ENCODE results near the gene PLCB1. TPM values are rescaled to one million over a fixed set of nuclear protein-coding genes. Genes with fewer than 3 reads are reported as not detected.

PLCB1 gene
- total and polyA plus RNA-seq, 10 of the 15 experiments (the other 5 are each of a cell fraction or from before 2014, with no cell fraction given), result 0.05 to 5.3 (median 0.17) TPM; not detected in 1

DNA sequence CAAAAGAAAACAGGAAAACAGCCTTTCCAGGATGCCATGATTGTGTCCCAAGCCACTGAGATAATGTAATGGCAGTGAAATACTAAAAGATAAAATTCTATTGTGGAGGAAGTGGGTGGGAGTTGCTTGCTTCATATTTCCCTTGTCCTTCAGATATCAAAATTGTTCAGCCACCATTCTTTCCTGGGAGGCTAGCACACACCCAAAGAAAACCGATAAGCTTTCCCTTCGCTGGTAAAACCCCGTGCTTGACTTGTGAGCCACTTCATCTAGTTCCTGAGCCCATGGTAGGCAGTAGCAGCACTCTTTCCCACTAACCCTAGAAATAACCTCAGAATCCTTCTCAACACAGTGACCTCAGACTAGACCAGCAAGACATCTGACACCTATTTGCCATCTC is 579.4 kb downstream of the PLCB1 start:
- CTCF ChIA-PET, result no interaction called here
- in situ Hi-C loops (cut with MboI), result loop anchor here (10.0 kb wide), 1 partner anchor 777 kb away; no protein-coding TSS in a partner anchor

More for the DNA sequence above, 579.4 kb downstream of the PLCB1 start:
- H3K27ac ChIP-seq (ENCODE audit: control insufficient read depth, insufficient read depth), result no peak overlapping the region
- DNase-seq (ENCODE audit: low read depth, low spot score) (no peak), ATAC-seq (no peak), FAIRE-seq (no peak)
- H3K9me3 ChIP-seq (replicated peaks; ENCODE audit: control insufficient read depth, insufficient read depth, low read length), result no peaks in the 10 kb centered on the region
- H3K79me2 ChIP-seq (ENCODE audit: control insufficient read depth, insufficient read depth, low read length), result no peaks in the 10 kb centered on the region
- no peaks in the 10 kb centered on the region for H3K36me3 ChIP-seq (ENCODE audit: control insufficient read depth in 2 of 2, insufficient read depth in 2 of 2, low read length in 1 of 2)
- H3K27me3 ChIP-seq (replicated peaks in 1 of 2; ENCODE audit: control insufficient read depth in 2 of 2, insufficient read depth in 2 of 2, low read length in 1 of 2), result no peaks in the 10 kb centered on the region
- TF ChIP-seq, protein P1, sequence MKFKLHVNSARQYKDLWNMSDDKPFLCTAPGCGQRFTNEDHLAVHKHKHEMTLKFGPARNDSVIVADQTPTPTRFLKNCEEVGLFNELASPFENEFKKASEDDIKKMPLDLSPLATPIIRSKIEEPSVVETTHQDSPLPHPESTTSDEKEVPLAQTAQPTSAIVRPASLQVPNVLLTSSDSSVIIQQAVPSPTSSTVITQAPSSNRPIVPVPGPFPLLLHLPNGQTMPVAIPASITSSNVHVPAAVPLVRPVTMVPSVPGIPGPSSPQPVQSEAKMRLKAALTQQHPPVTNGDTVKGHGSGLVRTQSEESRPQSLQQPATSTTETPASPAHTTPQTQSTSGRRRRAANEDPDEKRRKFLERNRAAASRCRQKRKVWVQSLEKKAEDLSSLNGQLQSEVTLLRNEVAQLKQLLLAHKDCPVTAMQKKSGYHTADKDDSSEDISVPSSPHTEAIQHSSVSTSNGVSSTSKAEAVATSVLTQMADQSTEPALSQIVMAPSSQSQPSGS (IDR thresholded peaks at IDR 0.05; ENCODE audit: low read length), result no peak
- TF ChIP-seq FOXM1 (IDR thresholded peaks at IDR 0.05; ENCODE audit: low read depth, low read length) (no peak), TAF1 (IDR thresholded peaks at IDR 0.05; ENCODE audit: borderline replicate concordance, low read depth, low read length) (no peak), RBBP5 (conservative IDR thresholded peaks at IDR 0.05) (no peak), POU2F2 (IDR thresholded peaks at IDR 0.05; ENCODE audit: borderline replicate concordance, low read depth, low read length) (no peak), DPF2 (IDR thresholded peaks at IDR 0.05) (no peak), EED (IDR thresholded peaks at IDR 0.05; ENCODE audit: low read depth) (no peak), FOXK2 (IDR thresholded peaks at IDR 0.05) (no peak), PAX5 (IDR thresholded peaks at IDR 0.05; ENCODE audit: borderline replicate concordance, low read depth, low read length) (no peak), RAD21 (IDR thresholded peaks at IDR 0.05; ENCODE audit: insufficient read depth, low read depth, low read length) (no peak), POLR2AphosphoS2 (IDR thresholded peaks at IDR 0.05; ENCODE audit: low read depth, low read length) (no peak), NFYB (IDR thresholded peaks at IDR 0.05; ENCODE audit: insufficient read depth, low read depth, low read length) (no peak)
- TF ChIP-seq, protein P2, sequence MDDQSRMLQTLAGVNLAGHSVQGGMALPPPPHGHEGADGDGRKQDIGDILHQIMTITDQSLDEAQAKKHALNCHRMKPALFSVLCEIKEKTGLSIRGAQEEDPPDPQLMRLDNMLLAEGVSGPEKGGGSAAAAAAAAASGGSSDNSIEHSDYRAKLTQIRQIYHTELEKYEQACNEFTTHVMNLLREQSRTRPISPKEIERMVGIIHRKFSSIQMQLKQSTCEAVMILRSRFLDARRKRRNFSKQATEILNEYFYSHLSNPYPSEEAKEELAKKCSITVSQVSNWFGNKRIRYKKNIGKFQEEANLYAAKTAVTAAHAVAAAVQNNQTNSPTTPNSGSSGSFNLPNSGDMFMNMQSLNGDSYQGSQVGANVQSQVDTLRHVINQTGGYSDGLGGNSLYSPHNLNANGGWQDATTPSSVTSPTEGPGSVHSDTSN (IDR thresholded peaks at IDR 0.05; ENCODE audit: insufficient replicate concordance, low read depth, low read length), result no peak
- ChIA-PET RAD21 (ENCODE audit: unreplicated experiment) (interaction anchor here (1.7 kb wide), 1 partner anchor 11 kb away, joined by 4 read pairs; no protein-coding TSS in a partner anchor), POLR2A (no interaction called here), SMC1A (ENCODE audit: uncharacterized antibody, unreplicated experiment) (interaction anchor here (0.6 to 2.8 kb wide), 2 partner anchors 10 to 48 kb away, joined by 3 to 17 read pairs; no protein-coding TSS in a partner anchor)
- H3K4me1 ChIP-seq (ENCODE audit: control insufficient read depth, insufficient read depth, low read length), result no peaks in the 10 kb centered on the region
- H3K9ac ChIP-seq (ENCODE audit: control insufficient read depth, insufficient read depth, low read length), result no peak overlapping the region
- H4K20me1 ChIP-seq (ENCODE audit: control insufficient read depth, insufficient read depth), result no peaks in the 10 kb centered on the region
- BruUV-seq (replicated peaks), result no TSS peak
- H3K4me3 ChIP-seq, result no peak overlapping the region
- H2AFZ ChIP-seq (ENCODE audit: control insufficient read depth, low read depth, low read length), result no peak overlapping the region
- intact Hi-C loops (cut with micrococcal nuclease; ENCODE audit: unreplicated experiment), result no loop called here
- no peak overlapping the region for H3K4me2 ChIP-seq (ENCODE audit: control insufficient read depth, insufficient read depth)
- 0% methylated on average over 3 of the region's 3 CpGs for WGBS (ENCODE audit: insufficient coverage, insufficient replicate concordance, low lambda C conversion rate, missing lambda C conversion rate)
